Sigmoid colon (tissue), 4 donors: Measurements from ENCODE around the gene BNIP2.
"Not testable (repeated sequence)": the region's sequence is repeated elsewhere in the genome, so short reads cannot be mapped to it uniquely, and the experiment has no call there.

Experiments
- POLR2AphosphoS5 ChIP-seq, 4 donors: sonication (generic); formaldehyde crosslinking; IDR thresholded peaks; one replicate each; pipeline ENCODE4 v1.6.1; 2017; ENCODE audit warnings: antibody characterized with exemption in 4 of 4
- TF ChIP-seq, protein P1 (sequence below), 4 experiments: fragments of 450-650 bp in 3 of 4; fragments of 200-600 bp in 1 of 4; IDR thresholded peaks; one replicate each; pipeline ENCODE4 v1.5.1; 2016 to 2019; ENCODE audit warnings: antibody characterized with exemption in 4 of 4, mild to moderate bottlenecking in 3 of 4, moderate library complexity in 2 of 4

GRCh38 chr15:59698065-59698464 lies 8.9 kb upstream of the BNIP2 start:
- TF ChIP-seq POLR2AphosphoS5 (IDR thresholded peaks at IDR 0.05): not testable (repeated sequence)
- TF ChIP-seq, protein P1, sequence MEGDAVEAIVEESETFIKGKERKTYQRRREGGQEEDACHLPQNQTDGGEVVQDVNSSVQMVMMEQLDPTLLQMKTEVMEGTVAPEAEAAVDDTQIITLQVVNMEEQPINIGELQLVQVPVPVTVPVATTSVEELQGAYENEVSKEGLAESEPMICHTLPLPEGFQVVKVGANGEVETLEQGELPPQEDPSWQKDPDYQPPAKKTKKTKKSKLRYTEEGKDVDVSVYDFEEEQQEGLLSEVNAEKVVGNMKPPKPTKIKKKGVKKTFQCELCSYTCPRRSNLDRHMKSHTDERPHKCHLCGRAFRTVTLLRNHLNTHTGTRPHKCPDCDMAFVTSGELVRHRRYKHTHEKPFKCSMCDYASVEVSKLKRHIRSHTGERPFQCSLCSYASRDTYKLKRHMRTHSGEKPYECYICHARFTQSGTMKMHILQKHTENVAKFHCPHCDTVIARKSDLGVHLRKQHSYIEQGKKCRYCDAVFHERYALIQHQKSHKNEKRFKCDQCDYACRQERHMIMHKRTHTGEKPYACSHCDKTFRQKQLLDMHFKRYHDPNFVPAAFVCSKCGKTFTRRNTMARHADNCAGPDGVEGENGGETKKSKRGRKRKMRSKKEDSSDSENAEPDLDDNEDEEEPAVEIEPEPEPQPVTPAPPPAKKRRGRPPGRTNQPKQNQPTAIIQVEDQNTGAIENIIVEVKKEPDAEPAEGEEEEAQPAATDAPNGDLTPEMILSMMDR (IDR thresholded peaks at IDR 0.05): not testable (repeated sequence)
